ENCODE results near the gene PRR5L.

The PRR5L gene

DNA sequence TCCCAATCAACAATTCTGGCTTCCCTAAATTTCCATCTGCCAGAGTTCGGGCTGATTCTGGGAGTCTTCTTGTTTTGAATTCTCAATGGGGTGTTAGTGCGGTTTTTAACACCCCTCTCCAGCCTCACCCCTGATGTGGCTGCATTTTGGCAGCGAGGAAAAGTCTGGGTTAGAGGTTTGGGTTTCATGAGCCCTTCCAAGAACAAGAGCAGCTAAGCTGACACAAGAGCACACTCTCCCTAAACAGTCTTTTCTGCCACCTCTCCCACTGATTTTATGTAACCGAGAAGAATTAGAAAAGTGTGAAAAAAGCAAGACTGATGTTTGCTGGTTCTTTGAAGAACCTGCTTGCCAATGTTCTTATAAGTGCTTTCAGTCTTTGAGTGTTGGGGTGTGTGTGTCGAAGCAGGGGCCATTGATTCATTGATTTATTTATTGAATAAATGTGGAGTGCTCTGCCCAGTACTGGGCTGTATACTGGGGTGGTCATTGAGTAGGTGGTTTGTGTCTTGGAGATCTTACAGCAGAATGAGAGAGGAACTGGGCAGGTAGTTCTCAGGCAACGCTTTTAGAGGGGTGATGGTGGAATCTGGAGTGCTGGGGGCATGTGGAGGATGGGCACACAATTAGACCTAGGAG, 112.5 kb downstream of the PRR5L start:
- no peak overlapping the region for H4K8ac ChIP-seq (ENCODE audit: low read depth, low read length)
- no peak overlapping the region for H3K4me2 ChIP-seq (ENCODE audit: insufficient read depth, low read length, poor library complexity, severe bottlenecking)
- no peak overlapping the region for H2BK120ac ChIP-seq (ENCODE audit: low read depth, low read length)
- no peak overlapping the region for H3K27ac ChIP-seq (replicated peaks; ENCODE audit: low read length)
- peaks cover 0 to 4% of the 10 kb centered on the region in 2 donors for H3K9me3 ChIP-seq (replicated peaks in 1 of 2; ENCODE audit: control insufficient read depth in 2 of 2, insufficient read depth in 1 of 2, low read depth in 1 of 2, low read length in 2 of 2)
- H3K23ac ChIP-seq (ENCODE audit: low read depth, low read length, poor library complexity), result no peak overlapping the region
- H2AFZ ChIP-seq (ENCODE audit: low read length), result no peak overlapping the region
- H3K14ac ChIP-seq (ENCODE audit: low read length), result no peak overlapping the region
- no peaks in the 10 kb centered on the region for H3K4me1 ChIP-seq (ENCODE audit: control insufficient read depth in 2 of 2, insufficient read depth in 1 of 2, low read depth in 1 of 2, low read length in 2 of 2)
- no peak overlapping the region for H2BK12ac ChIP-seq (ENCODE audit: low read length)
- H3K4ac ChIP-seq (ENCODE audit: low read length), result no peak overlapping the region
- no peak overlapping the region for H2AK5ac ChIP-seq (ENCODE audit: low read depth, low read length)
- H3K36me3 ChIP-seq (replicated peaks in 1 of 2; ENCODE audit: control insufficient read depth in 2 of 2, insufficient read depth in 2 of 2, low read length in 2 of 2), result peaks cover 14 to 99% of the 10 kb centered on the region in 2 donors
- no CpG with 5 or more reads among the region's 6 CpGs for WGBS, 2 donors (ENCODE audit: extremely low coverage in 2 of 2, insufficient read length in 2 of 2, insufficient replicate concordance in 1 of 2)
- DNase-seq (ENCODE audit: low spot score), result no peak
- H3K79me1 ChIP-seq (ENCODE audit: low read depth, low read length), result no peaks in the 10 kb centered on the region
- H2BK5ac ChIP-seq (ENCODE audit: low read length), result no peak overlapping the region
- no peak overlapping the region for H3K18ac ChIP-seq (ENCODE audit: low read length)
- H3K9ac ChIP-seq (ENCODE audit: low read depth, low read length, poor library complexity), result no peak overlapping the region
- H3K27me3 ChIP-seq (ENCODE audit: control insufficient read depth in 3 of 3, insufficient read depth in 3 of 3, low read depth in 1 of 3, low read length in 3 of 3), result no peaks in the 10 kb centered on the region
- no peak overlapping the region for H3K4me3 ChIP-seq (ENCODE audit: low read length in 2 of 2)
- no peak overlapping the region for H4K91ac ChIP-seq (ENCODE audit: low read depth, low read length, poor library complexity)
- H2BK15ac ChIP-seq (ENCODE audit: low read length), result no peak overlapping the region

DNA sequence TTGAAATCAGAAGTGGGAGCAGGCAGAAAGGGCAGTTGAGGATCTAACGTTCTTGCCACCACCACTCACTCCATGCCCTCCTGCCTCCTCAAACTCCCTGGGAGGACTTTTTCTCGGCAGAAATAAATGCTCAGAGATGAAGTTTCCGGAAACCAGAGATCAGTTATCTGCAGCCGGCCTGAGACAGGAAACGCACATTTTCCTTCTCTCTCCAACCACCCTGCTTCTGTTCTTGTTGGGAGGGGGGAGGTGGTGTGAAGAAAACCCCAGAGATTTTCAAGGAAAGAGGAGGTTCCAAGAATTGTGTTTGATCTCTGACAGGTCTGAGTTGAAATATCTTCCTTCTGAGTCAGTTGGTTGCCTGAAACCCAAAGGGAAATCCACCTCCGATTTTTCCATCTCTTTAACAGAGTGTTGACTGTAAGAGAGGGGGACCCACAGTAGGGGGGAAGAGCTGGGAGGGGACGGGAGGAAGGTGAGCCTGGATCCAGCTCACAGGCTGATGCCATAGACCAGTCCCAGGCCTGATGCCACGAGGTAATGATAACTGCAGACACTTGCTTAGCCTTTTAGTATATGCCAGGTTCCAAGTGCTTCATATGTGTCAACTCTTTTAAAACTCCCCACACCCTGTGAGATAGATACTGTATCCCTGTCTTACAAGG, 113.2 kb downstream of the PRR5L start:
- Histone ChIP-seq H2BK15ac (ENCODE audit: low read length) (no peak overlapping the region), H3K9ac (ENCODE audit: low read depth, low read length, poor library complexity) (no peak overlapping the region), H3K4ac (ENCODE audit: low read length) (no peak overlapping the region), H2BK12ac (ENCODE audit: low read length) (no peak overlapping the region), H4K8ac (ENCODE audit: low read depth, low read length) (no peak overlapping the region), H2BK120ac (ENCODE audit: low read depth, low read length) (no peak overlapping the region), H3K9me3 (replicated peaks in 1 of 2; ENCODE audit: control insufficient read depth in 2 of 2, insufficient read depth in 1 of 2, low read depth in 1 of 2, low read length in 2 of 2) (peaks cover 0 to 4% of the 10 kb centered on the region in 2 donors), H2BK5ac (ENCODE audit: low read length) (no peak overlapping the region), H3K36me3 (replicated peaks in 1 of 2; ENCODE audit: control insufficient read depth in 2 of 2, insufficient read depth in 2 of 2, low read length in 2 of 2) (peaks cover 10 to 92% of the 10 kb centered on the region in 2 donors), H2AFZ (ENCODE audit: low read length) (no peak overlapping the region), H4K91ac (ENCODE audit: low read depth, low read length, poor library complexity) (no peak overlapping the region), H3K4me2 (ENCODE audit: insufficient read depth, low read length, poor library complexity, severe bottlenecking) (no peak overlapping the region), H3K14ac (ENCODE audit: low read length) (no peak overlapping the region), H3K27me3 (ENCODE audit: control insufficient read depth in 3 of 3, insufficient read depth in 3 of 3, low read depth in 1 of 3, low read length in 3 of 3) (no peaks in the 10 kb centered on the region), H2AK5ac (ENCODE audit: low read depth, low read length) (no peak overlapping the region), H3K23ac (ENCODE audit: low read depth, low read length, poor library complexity) (no peak overlapping the region), H3K4me1 (ENCODE audit: control insufficient read depth in 2 of 2, insufficient read depth in 1 of 2, low read depth in 1 of 2, low read length in 2 of 2) (no peaks in the 10 kb centered on the region), H3K4me3 (ENCODE audit: low read length in 2 of 2) (no peak overlapping the region), H3K27ac (replicated peaks; ENCODE audit: low read length) (no peak overlapping the region), H3K79me1 (ENCODE audit: low read depth, low read length) (no peaks in the 10 kb centered on the region), H3K18ac (ENCODE audit: low read length) (no peak overlapping the region)
- no CpG with 5 or more reads among the region's 8 CpGs for WGBS, 2 donors (ENCODE audit: extremely low coverage in 2 of 2, insufficient read length in 2 of 2, insufficient replicate concordance in 1 of 2)
- DNase-seq (ENCODE audit: low spot score), result no peak

DNA sequence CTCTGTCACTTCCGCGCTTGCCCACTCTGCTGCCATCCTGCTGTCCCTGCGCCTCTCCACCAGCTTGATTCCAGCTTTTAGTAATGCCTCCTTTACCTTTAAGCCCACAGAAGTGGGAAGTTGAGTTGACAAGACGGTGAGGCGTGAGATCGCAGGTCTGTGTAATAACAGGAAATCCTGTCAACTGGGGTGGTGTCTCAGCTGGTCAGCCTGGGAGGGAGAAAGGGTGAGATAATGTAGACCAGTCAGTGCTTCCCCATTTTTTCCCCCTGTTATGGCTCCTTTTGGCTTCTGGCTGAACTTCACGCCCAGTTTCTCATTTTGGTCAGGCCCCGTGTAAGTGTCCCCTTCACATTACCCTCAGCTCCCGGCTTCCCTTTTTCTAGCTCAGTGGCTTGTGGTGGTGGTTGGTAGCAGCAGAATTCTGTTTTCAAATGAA, 115.1 kb downstream of the PRR5L start:
- H2BK12ac ChIP-seq (ENCODE audit: low read length), result no peak overlapping the region
- no peak overlapping the region for H3K9ac ChIP-seq (ENCODE audit: low read depth, low read length, poor library complexity)
- H4K91ac ChIP-seq (ENCODE audit: low read depth, low read length, poor library complexity), result no peak overlapping the region
- no peaks in the 10 kb centered on the region for H3K4me1 ChIP-seq (ENCODE audit: control insufficient read depth in 2 of 2, insufficient read depth in 1 of 2, low read depth in 1 of 2, low read length in 2 of 2)
- H3K4me2 ChIP-seq (ENCODE audit: insufficient read depth, low read length, poor library complexity, severe bottlenecking), result no peak overlapping the region
- H3K27me3 ChIP-seq (ENCODE audit: control insufficient read depth in 3 of 3, insufficient read depth in 3 of 3, low read depth in 1 of 3, low read length in 3 of 3), result no peaks in the 10 kb centered on the region
- H3K9me3 ChIP-seq (replicated peaks in 1 of 2; ENCODE audit: control insufficient read depth in 2 of 2, insufficient read depth in 1 of 2, low read depth in 1 of 2, low read length in 2 of 2), result peaks cover 0 to 9% of the 10 kb centered on the region in 2 donors
- WGBS, 2 donors (ENCODE audit: extremely low coverage in 2 of 2, insufficient read length in 2 of 2, insufficient replicate concordance in 1 of 2), result no CpG with 5 or more reads among the region's 9 CpGs
- H3K4me3 ChIP-seq (ENCODE audit: low read length in 2 of 2), result peak overlapping the region in 1 of 2 donors; percentile 6
- H3K79me1 ChIP-seq (ENCODE audit: low read depth, low read length), result no peaks in the 10 kb centered on the region
- no peak for DNase-seq (ENCODE audit: low spot score)
- no peak overlapping the region for H4K8ac ChIP-seq (ENCODE audit: low read depth, low read length)
- peaks cover 10 to 77% of the 10 kb centered on the region in 2 donors for H3K36me3 ChIP-seq (replicated peaks in 1 of 2; ENCODE audit: control insufficient read depth in 2 of 2, insufficient read depth in 2 of 2, low read length in 2 of 2)
- H3K4ac ChIP-seq (ENCODE audit: low read length), result no peak overlapping the region
- H2BK120ac ChIP-seq (ENCODE audit: low read depth, low read length), result no peak overlapping the region
- no peak overlapping the region for H2BK15ac ChIP-seq (ENCODE audit: low read length)
- H3K27ac ChIP-seq (replicated peaks; ENCODE audit: low read length), result no peak overlapping the region
- H2BK5ac ChIP-seq (ENCODE audit: low read length), result no peak overlapping the region
- no peak overlapping the region for H2AFZ ChIP-seq (ENCODE audit: low read length)
- H3K23ac ChIP-seq (ENCODE audit: low read depth, low read length, poor library complexity), result no peak overlapping the region
- H3K18ac ChIP-seq (ENCODE audit: low read length), result no peak overlapping the region
- H2AK5ac ChIP-seq (ENCODE audit: low read depth, low read length), result no peak overlapping the region
- no peak overlapping the region for H3K14ac ChIP-seq (ENCODE audit: low read length)

DNA sequence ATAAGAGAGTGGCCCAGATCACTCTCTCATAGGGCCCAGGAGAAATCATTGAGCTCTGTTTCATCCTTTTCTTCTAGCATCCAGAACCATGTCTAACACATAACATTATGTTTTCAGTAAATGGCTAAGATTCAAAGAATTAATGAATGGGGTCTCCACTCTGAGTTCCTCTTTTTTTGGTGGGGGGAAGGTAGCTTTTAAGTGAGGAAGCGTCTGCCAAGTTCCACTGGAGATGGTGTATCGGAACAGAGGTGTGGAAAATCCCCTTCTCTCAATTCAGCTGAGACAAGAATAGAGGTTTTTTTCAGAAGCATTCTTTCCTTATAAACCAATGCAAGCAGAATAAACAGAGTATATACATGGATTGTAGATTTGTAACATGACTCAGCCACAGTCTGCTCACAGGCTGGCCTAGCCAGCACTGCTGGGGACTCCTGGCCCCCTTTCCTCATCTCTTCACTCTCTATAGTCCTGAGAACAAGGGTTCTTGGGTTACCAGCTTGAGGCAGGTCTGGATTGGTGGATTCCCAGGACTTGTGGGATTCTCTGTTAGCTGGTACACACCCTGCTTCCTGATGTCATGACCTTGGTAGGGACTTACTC, 116.8 kb downstream of the PRR5L start:
- Histone ChIP-seq H3K27ac (replicated peaks; ENCODE audit: low read length) (no peak overlapping the region), H2AFZ (ENCODE audit: low read length) (no peak overlapping the region), H3K4me1 (ENCODE audit: control insufficient read depth in 2 of 2, insufficient read depth in 1 of 2, low read depth in 1 of 2, low read length in 2 of 2) (peaks cover 0 to 2% of the 10 kb centered on the region in 2 donors), H4K8ac (ENCODE audit: low read depth, low read length) (no peak overlapping the region), H3K36me3 (replicated peaks in 1 of 2; ENCODE audit: control insufficient read depth in 2 of 2, insufficient read depth in 2 of 2, low read length in 2 of 2) (peaks cover 10 to 77% of the 10 kb centered on the region in 2 donors), H3K14ac (ENCODE audit: low read length) (no peak overlapping the region), H3K27me3 (ENCODE audit: control insufficient read depth in 3 of 3, insufficient read depth in 3 of 3, low read depth in 1 of 3, low read length in 3 of 3) (no peaks in the 10 kb centered on the region), H3K4me3 (ENCODE audit: low read length in 2 of 2) (no peak overlapping the region), H2BK12ac (ENCODE audit: low read length) (no peak overlapping the region), H2BK5ac (ENCODE audit: low read length) (no peak overlapping the region), H3K79me1 (ENCODE audit: low read depth, low read length) (no peaks in the 10 kb centered on the region), H3K9me3 (replicated peaks in 1 of 2; ENCODE audit: control insufficient read depth in 2 of 2, insufficient read depth in 1 of 2, low read depth in 1 of 2, low read length in 2 of 2) (peaks cover 0 to 9% of the 10 kb centered on the region in 2 donors), H2AK5ac (ENCODE audit: low read depth, low read length) (no peak overlapping the region), H3K4ac (ENCODE audit: low read length) (no peak overlapping the region), H3K18ac (ENCODE audit: low read length) (no peak overlapping the region), H3K23ac (ENCODE audit: low read depth, low read length, poor library complexity) (no peak overlapping the region), H4K91ac (ENCODE audit: low read depth, low read length, poor library complexity) (no peak overlapping the region), H3K4me2 (ENCODE audit: insufficient read depth, low read length, poor library complexity, severe bottlenecking) (no peak overlapping the region), H2BK120ac (ENCODE audit: low read depth, low read length) (no peak overlapping the region), H3K9ac (ENCODE audit: low read depth, low read length, poor library complexity) (no peak overlapping the region), H2BK15ac (ENCODE audit: low read length) (no peak overlapping the region)
- no peak for DNase-seq (ENCODE audit: low spot score)
- WGBS, 2 donors (ENCODE audit: extremely low coverage in 2 of 2, insufficient read length in 2 of 2, insufficient replicate concordance in 1 of 2), result no CpG with 5 or more reads among the region's 2 CpGs
